Chondrocyte (in vitro differentiated cells): ENCODE results near the gene MRPL14. TPM values are rescaled to one million over a fixed set of nuclear protein-coding genes. Genes with fewer than 3 reads are reported as not detected.

Source experiments
- DNase-seq: peaks from one replicate; pipeline ENCODE4 v3.0.0; 2021; ENCODE audit warnings: mixed read lengths, low spot score
- H3K27ac Mint-ChIP-seq: one replicate; pipeline ENCODE4 v1.8.0; 2021; ENCODE audit warnings: mild to moderate bottlenecking, moderate library complexity, mixed read lengths; ENCODE audit not compliant: unreplicated experiment
- H3K27me3 Mint-ChIP-seq: 2 replicates; pipeline ENCODE4 v1.8.0; 2021; ENCODE audit warnings: low read depth, mixed read lengths
- H3K36me3 Mint-ChIP-seq: 2 replicates; pipeline ENCODE4 v1.8.0; 2021; ENCODE audit warnings: low read depth, mixed read lengths
- H3K4me1 Mint-ChIP-seq: 2 replicates; pipeline ENCODE4 v1.8.0; 2021; ENCODE audit warnings: low read depth, mild to moderate bottlenecking, mixed read lengths
- H3K4me3 Mint-ChIP-seq: one replicate; pipeline ENCODE4 v1.8.0; 2021; ENCODE audit warnings: mild to moderate bottlenecking, moderate library complexity, mixed read lengths; ENCODE audit not compliant: unreplicated experiment
- H3K9me3 Mint-ChIP-seq: 2 replicates; pipeline ENCODE4 v1.8.0; 2021; ENCODE audit warnings: low read depth, mixed read lengths
- CTCF ChIP-seq: fragments of 200-600 bp; sonication (generic); IDR thresholded peaks from 2 replicates; pipeline ENCODE4 v1.5.0; 2021; ENCODE audit warnings: antibody characterized with exemption, mild to moderate bottlenecking, moderate library complexity
- total RNA-seq: library from RNA; stranded (reverse); gene quantifications from 3 replicates; pipeline ENCODE4 v1.2.1, GENCODE V29; 2021

MRPL14 gene
- total RNA-seq, 1 donor from 2014 or later: 35.1 TPM

- no peak overlapping the region for H3K4me3 Mint-ChIP-seq
- H3K27me3 Mint-ChIP-seq: no peaks in the 10 kb centered on the region
- H3K9me3 Mint-ChIP-seq: no peaks in the 10 kb centered on the region
- TF ChIP-seq CTCF: no peak
- no peaks in the 10 kb centered on the region for H3K4me1 Mint-ChIP-seq
- H3K36me3 Mint-ChIP-seq: peaks cover 41% of the 10 kb centered on the region
- H3K27ac Mint-ChIP-seq: no peak overlapping the region
- no peak for DNase-seq
Observed at GRCh38 chr6:44143731-44144130, 16.5 kb upstream of the MRPL14 start.

GRCh38 chr6:44142835-44143234 lies 15.6 kb upstream of the MRPL14 start:
- Mint-ChIP-seq H3K27ac (no peak overlapping the region), H3K9me3 (no peaks in the 10 kb centered on the region), H3K4me3 (no peak overlapping the region), H3K27me3 (no peaks in the 10 kb centered on the region), H3K36me3 (peaks cover 40% of the 10 kb centered on the region), H3K4me1 (no peaks in the 10 kb centered on the region)
- TF ChIP-seq CTCF: no peak
- DNase-seq: no peak

- Mint-ChIP-seq H3K9me3 (no peaks in the 10 kb centered on the region), H3K27me3 (no peaks in the 10 kb centered on the region), H3K4me3 (no peak overlapping the region), H3K4me1 (no peaks in the 10 kb centered on the region), H3K27ac (no peak overlapping the region), H3K36me3 (peaks cover 26% of the 10 kb centered on the region)
- no peak for TF ChIP-seq CTCF
- DNase-seq: no peak
Observed at GRCh38 chr6:44139351-44139743, 12.1 kb upstream of the MRPL14 start.

GRCh38 chr6:44138717-44139350 lies 11.6 kb upstream of the MRPL14 start:
- DNase-seq: no peak
- no peak overlapping the region for H3K4me3 Mint-ChIP-seq
- H3K36me3 Mint-ChIP-seq: peaks cover 23% of the 10 kb centered on the region
- no peaks in the 10 kb centered on the region for H3K9me3 Mint-ChIP-seq
- no peak overlapping the region for H3K27ac Mint-ChIP-seq
- peaks cover under 1% of the 10 kb centered on the region for H3K4me1 Mint-ChIP-seq
- H3K27me3 Mint-ChIP-seq: no peaks in the 10 kb centered on the region
- TF ChIP-seq CTCF: no peak

GRCh38 chr6:44135875-44136274 lies 8.6 kb upstream of the MRPL14 start:
- DNase-seq: no peak
- TF ChIP-seq CTCF: no peak
- H3K4me1 Mint-ChIP-seq: peaks cover 9% of the 10 kb centered on the region
- H3K27ac Mint-ChIP-seq: no peak overlapping the region
- H3K36me3 Mint-ChIP-seq: peaks cover 19% of the 10 kb centered on the region
- H3K27me3 Mint-ChIP-seq: no peaks in the 10 kb centered on the region
- H3K4me3 Mint-ChIP-seq: no peak overlapping the region
- H3K9me3 Mint-ChIP-seq: no peaks in the 10 kb centered on the region
